ENCODE data around the gene DENND6A.

Gene DENND6A

DNA sequence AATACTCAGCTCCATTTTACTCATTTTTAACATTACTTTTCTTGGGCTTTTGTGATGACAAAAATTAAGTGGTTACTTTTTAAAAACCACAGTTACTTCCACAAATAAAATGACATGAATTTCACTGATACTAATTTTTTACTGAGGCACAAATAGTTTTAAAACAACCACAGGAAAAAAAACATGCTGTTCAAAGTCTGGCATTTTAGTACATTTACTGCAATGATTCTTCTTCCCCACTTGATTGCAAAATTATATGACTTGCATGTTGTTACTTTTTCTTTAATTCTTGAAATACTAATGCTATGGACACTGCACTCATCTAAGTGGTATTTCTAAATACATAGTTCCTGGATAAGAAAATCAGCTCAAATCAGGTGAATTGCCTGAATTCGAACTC, 38.4 kb upstream of the DENND6A start:
- TF ChIP-seq, protein P1, sequence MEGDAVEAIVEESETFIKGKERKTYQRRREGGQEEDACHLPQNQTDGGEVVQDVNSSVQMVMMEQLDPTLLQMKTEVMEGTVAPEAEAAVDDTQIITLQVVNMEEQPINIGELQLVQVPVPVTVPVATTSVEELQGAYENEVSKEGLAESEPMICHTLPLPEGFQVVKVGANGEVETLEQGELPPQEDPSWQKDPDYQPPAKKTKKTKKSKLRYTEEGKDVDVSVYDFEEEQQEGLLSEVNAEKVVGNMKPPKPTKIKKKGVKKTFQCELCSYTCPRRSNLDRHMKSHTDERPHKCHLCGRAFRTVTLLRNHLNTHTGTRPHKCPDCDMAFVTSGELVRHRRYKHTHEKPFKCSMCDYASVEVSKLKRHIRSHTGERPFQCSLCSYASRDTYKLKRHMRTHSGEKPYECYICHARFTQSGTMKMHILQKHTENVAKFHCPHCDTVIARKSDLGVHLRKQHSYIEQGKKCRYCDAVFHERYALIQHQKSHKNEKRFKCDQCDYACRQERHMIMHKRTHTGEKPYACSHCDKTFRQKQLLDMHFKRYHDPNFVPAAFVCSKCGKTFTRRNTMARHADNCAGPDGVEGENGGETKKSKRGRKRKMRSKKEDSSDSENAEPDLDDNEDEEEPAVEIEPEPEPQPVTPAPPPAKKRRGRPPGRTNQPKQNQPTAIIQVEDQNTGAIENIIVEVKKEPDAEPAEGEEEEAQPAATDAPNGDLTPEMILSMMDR (IDR thresholded peaks at IDR 0.05; ENCODE audit: low read depth, low read length), result no peak
- no peak for DNase-seq (ENCODE audit: low read depth, low spot score)
- in situ Hi-C loops (cut with HindIII; ENCODE audit: low sequenced_read_pairs), result no loop called here
- H3K4me3 ChIP-seq (ENCODE audit: low read depth, low read length), result no peak overlapping the region

DNA sequence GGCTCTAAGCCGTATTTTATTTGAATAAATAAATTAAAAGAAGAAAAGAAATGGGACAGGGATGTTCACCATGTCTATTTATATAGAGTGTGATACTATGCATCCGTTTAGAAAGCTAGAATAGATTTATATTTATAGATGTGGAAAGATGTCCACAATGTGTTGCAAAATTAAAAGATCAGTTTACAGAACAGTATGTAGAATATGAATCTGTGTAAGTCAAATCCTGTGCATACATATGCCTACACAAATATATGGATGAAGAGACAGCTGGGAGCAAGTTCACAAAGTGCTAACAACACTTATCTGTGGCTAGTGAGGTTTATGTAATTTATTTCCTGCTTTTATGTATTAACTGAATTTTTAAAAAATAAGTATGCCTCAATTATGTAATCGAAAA, 37.8 kb upstream of the DENND6A start:
- in situ Hi-C loops (cut with HindIII; ENCODE audit: low sequenced_read_pairs), result no loop called here
- DNase-seq (ENCODE audit: low read depth, low spot score), result no peak
- H3K4me3 ChIP-seq (ENCODE audit: low read depth, low read length), result no peak overlapping the region
- TF ChIP-seq, protein P1 (IDR thresholded peaks at IDR 0.05; ENCODE audit: low read depth, low read length), result no peak

DNA sequence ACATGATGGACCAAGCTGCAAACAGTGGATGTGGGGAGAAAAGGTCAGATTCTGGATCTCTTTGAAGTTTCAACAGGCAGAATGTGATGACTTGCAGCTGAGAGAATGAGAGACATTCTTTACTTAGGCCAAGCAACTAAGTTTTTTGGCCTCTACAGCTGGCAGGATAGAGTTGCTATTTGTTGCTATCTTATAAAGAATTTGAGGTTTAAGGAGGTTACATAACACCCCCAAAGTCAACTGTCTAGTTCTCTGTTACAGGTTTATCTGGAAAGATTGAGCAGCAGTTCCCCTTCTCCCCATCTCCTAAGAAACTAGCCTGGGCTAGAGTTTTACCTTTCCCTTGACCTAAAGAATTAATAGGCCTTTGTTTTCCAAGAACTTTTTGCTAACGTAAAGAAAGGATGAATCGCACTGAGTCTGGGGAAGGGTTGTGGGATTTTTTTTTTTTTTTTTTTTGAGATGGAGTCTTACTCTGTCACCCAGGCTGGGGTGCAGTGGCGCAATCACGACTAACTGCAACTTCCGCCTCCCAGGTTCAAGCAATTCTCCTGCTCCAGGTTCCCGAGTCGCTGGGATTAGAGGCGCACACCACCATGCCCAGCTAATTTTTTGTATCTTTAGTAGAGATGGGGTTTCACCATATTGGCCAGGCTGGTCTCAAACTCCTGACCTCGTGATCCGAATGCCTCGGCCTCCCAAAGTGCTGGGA, 36.6 kb upstream of the DENND6A start:
- H3K4me3 ChIP-seq (ENCODE audit: low read depth, low read length), result no peak overlapping the region
- TF ChIP-seq, protein P1 (IDR thresholded peaks at IDR 0.05; ENCODE audit: low read depth, low read length), result no peak
- DNase-seq (ENCODE audit: low read depth, low spot score), result peak; percentile 6
- in situ Hi-C loops (cut with HindIII; ENCODE audit: low sequenced_read_pairs), result no loop called here

DNA sequence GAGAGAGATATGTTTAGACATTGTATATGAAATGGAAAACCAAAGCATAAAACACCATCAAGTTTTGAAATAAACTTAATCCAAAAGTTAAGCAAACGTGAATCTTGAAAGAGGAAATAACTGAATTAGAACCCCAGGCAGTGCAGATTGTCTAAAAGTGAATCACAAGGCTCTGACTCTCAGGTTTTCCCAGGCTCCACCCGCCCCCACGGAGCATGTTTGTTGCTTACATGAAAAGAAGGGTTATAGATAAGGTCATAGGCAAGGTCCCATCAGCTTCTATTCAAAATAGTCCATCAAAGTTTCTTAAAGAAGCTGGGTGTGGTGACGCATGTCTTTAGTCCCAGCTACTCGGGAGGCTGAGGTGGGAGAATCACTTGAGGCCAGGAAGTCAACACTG, 34.2 kb upstream of the DENND6A start:
- DNase-seq (ENCODE audit: low read depth, low spot score), result no peak
- in situ Hi-C loops (cut with HindIII; ENCODE audit: low sequenced_read_pairs), result no loop called here
- TF ChIP-seq, protein P1 (IDR thresholded peaks at IDR 0.05; ENCODE audit: low read depth, low read length), result no peak
- H3K4me3 ChIP-seq (ENCODE audit: low read depth, low read length), result no peak overlapping the region

DNA sequence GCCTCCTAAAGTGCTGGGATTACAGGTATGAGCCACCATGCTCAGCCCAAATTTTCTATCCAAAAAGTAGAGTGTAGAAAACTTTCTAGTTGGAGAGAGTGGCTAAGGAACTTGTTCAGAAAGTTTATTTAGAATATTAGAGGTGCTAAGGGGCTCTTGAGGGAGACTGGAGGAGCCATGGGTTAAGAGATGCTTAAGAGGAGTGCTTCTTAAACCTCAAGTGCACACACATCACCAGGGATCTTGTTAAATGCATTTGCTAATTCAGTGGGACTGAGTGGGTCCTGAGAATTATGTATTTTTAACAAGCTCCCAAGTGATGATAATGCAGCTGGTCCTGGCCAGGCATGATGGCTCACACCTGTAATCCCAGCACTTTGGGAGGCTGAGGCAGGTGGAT, 33.5 kb upstream of the DENND6A start:
- DNase-seq (ENCODE audit: low read depth, low spot score), result no peak
- H3K4me3 ChIP-seq (ENCODE audit: low read depth, low read length), result no peak overlapping the region
- in situ Hi-C loops (cut with HindIII; ENCODE audit: low sequenced_read_pairs), result no loop called here
- TF ChIP-seq, protein P1 (IDR thresholded peaks at IDR 0.05; ENCODE audit: low read depth, low read length), result no peak

DNA sequence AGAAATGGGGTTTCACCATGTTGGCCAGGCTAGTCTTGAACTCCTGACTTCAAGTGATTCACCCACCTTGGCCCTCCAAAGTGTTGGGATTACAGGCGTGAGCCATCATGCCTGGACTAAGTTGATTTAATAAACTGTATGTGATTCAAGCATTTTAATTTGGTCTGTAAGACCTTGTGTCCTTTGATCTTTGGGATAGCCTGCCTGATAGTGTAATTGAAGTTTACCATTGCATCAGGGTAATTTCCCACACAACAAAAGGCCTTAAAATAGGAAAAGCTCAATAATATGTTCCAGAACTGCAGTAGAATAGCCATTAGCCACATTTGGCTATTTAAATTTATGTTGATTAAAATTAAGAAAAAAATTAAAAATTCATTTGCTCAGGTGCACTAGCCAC, 25.2 kb upstream of the DENND6A start:
- no peak for DNase-seq (ENCODE audit: low read depth, low spot score)
- TF ChIP-seq, protein P1 (IDR thresholded peaks at IDR 0.05; ENCODE audit: low read depth, low read length), result no peak
- in situ Hi-C loops (cut with HindIII; ENCODE audit: low sequenced_read_pairs), result no loop called here
- no peak overlapping the region for H3K4me3 ChIP-seq (ENCODE audit: low read depth, low read length)
